HG02938 (cell line): ENCODE results near the gene TUBA3D.
"Not testable (repeated sequence)": the region's sequence is repeated elsewhere in the genome, so short reads cannot be mapped to it uniquely, and the experiment has no call there.

ENCODE experiments used
- ATAC-seq: cut with Tn5 transposase; IDR thresholded peaks from one replicate; pipeline ENCODE4 v1.9.1; 2021; ENCODE audit warnings: mild to moderate bottlenecking, moderate library complexity; ENCODE audit not compliant: unreplicated experiment

TUBA3D gene

DNA sequence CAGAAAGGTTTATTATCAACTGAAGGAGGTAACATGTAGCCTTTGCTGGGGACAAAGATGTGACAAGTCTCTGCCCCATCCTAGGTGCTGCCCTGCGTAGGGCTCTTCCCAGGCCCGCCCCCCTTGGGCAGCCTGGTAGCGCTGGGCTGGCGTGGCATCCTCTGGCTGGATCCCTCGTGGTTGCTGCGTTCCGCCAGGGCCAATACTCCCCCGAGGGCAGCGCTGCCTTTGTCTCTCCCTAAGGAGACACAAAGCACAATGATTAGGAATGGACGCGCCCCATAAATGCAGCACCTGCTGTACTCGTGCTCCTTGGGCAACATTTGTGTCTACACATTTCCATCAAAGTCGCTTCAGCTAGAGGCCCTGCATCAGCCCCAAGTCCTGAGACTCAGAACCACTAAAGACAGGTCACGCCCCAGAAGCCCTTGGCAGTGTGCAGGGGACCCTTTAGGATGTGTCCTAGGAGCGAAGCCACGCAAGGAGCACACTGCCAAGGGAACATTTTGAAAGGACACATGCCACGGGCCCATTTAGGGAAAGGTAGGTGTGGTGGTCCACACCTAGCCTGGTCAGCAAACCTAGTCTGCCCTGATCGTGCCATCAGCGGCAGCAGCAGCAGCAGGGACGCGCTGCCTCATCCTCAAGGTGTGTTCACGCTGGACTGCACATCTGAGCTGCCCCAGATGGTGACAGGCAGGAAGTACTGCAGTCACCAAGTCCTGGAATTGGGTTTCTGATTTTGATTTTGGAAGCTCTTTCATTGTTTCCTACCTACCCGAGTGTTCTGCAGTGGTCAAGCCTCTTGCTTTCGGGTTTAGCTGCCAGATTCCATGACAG is 8.3 kb downstream of the TUBA3D start:
- not testable (repeated sequence) for ATAC-seq

DNA sequence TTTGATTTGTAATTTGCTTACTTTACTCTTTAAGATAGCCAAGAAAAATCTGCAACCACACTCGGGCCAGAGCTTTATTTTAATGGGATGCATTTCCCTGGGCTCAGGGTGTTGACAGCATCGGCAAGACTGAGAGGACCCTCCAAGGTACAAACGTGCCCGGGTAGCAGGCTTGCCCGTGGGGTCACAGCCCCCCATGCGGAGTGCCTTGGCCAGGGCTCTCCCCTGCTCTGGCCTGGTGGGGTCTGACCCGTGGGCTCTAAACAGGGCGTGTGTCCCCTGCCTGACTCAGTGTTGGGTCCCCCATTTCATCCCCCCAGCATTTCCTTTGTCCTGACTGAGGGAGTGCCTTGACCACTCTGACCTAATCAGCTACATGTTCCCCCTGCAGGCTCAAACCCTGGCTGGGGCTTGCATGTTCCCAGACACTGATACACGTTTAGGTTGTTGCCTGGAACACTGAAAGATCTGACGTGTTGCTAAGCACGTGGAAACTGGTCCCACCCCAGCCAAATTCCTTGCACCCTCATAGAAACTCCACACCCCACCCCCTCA is 9.1 kb downstream of the TUBA3D start:
- not testable (repeated sequence) for ATAC-seq

DNA sequence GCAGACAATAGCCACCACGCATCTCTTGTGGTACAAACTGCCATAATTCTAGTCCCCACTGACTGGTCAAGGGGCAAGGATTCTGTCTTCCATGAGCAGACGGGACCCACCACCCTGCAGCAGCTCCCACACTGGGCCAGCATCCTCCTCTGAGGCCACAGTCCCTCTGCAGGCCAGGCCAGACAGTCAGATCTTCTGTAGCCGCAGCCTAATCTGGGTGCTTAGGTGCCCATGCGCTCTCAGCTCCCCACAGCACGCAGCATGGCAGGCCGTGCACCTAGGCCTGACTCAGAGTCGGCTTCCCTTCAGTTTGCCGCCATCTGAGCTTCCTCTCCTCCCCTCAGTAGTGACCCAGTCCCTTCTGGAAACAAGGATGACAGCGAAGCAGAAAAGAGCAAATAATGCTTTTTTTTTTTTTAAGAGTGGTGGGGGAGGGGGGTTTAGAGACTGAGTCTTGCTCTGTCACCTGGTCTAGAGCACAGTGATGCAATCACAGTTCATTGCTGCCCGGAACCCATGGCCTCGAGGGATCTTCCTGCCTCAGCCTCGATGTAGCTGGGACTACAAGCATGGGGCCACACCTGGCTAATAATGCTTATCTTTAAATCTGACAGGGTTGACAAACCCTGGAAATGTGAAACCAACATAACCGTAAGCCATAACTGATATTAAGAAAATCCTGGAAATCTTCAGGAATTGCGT is 10.4 kb downstream of the TUBA3D start:
- not testable (repeated sequence) for ATAC-seq

DNA sequence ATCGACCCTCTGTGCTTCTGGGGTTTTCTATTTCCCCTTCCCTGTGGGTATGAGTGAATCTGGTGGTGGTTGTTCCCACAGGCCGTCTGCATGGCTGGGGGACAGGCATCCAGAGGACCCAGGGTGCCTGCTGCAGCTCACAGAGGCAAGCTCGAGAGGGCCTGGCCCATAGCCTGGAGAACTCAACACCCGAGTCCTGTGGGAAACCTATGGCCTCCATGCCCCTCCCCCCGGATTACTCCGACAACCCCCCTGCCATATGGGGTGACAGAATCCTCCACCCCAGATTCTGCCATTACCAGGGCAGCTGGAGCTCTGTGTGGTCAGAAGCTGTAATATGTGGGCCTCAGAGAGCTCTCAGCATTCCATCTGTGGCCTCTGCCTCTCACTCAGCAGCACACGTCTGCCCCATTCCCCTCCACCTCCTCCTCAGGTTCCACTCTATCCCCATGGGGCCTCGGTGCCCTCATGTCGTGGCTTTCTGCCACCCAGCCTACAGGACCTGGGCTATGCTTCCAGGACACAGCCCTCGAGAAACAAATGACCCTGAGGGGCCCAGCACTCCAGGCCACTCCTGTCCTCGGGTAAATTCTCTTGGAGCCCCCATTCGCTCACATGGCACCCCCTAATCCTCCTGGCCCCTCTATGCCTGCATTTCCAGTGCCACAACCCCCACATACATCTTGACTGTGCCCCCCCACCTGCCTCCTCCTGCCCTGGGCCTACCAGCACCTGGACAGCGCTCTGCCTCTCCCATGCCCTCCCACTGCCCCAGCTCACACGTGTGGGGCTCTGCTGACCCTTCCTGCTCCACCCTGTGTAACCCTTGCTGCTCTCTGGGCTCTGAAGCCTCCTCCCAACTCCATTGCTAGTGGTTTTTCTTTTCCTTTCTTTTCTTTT is 12.6 kb downstream of the TUBA3D start:
- no peak for ATAC-seq

DNA sequence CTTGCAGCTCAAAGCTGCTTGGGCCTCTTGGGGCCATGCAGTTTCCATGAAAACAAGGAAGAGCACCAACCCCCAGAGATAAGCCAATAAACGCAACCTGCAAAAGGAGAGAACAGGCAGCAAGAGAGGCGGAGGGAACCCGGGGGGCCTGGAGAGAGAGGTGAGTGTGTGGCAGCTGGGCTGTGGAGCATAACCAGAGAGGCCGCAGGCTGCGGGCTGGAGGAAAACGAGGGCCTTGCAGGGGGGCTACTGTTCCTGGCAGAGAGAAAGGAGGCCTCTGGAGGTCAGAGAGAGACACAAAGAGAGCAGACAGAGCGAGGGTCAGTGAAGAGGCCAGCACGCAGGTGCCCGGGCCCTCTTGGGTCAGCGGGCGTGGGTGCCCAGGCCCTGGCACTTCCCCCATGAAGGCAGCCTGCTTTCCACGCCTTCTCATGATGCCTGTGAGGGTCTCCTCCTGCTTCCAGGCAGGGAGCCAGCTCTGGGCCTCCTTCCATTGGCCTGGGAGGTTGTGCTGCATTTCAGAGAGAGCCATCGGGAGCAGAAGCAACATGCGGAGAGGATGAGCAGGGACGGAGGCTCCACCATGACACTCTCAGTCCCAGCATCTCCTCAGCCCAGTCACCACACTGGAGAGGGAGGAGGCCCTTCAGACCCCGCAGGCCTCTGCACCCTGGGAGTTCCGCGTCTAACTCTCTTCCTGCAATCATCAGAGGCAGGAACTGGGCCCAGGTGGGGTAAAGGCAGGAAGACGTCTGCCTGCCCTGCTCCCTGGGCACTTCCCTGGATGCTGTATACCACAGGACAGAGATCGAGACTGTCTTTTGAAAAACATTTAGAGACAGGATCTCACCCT is 14.9 kb downstream of the TUBA3D start:
- not testable (repeated sequence) for ATAC-seq

DNA sequence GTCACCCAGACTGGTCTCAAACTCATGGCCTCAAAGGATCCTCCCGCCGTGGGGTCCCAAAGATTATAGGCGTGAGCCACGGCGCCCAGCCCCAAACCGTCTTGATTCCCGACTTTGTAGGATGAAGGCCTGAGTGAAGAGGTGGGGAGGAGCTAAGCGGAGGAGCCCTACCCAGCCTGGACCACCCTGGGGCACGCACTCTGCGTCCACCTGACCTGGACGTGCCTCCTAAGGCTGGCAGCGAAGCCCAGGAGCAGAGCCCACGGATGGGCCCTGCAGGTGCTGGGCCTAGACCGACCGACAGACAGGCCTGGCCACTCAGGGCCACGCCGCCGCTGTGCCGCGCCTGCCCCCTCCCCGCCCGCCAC is 15.5 kb downstream of the TUBA3D start:
- ATAC-seq = peak; percentile 3

DNA sequence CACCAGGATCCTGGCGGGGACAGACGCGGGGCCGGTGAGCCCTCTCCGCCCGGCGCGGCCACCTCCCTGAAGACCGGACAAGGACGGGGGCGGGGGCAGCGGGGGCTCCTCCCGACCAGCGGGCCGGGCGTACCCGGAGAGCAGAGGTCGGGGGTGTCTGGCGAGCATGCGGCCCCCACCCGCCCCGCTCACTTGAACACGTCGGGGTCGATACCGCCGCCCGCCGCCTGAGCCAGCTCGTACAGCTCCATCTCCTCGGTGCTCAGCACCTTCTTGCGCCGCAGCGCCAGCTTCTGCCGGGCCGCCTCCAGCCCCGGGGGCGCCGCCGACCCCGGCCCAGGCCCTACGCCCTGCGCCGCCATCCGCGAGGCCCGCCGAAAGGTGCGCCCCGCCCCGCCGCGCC is 16.1 kb downstream of the TUBA3D start, which contains the start of gene MZT2A:
Gene MZT2A, minus strand, starts transcription at position 383 of the 403 bp plus-strand sequence. Its CDS starts 21 bp downstream, at position 362.
- ATAC-seq = not testable (repeated sequence)

DNA sequence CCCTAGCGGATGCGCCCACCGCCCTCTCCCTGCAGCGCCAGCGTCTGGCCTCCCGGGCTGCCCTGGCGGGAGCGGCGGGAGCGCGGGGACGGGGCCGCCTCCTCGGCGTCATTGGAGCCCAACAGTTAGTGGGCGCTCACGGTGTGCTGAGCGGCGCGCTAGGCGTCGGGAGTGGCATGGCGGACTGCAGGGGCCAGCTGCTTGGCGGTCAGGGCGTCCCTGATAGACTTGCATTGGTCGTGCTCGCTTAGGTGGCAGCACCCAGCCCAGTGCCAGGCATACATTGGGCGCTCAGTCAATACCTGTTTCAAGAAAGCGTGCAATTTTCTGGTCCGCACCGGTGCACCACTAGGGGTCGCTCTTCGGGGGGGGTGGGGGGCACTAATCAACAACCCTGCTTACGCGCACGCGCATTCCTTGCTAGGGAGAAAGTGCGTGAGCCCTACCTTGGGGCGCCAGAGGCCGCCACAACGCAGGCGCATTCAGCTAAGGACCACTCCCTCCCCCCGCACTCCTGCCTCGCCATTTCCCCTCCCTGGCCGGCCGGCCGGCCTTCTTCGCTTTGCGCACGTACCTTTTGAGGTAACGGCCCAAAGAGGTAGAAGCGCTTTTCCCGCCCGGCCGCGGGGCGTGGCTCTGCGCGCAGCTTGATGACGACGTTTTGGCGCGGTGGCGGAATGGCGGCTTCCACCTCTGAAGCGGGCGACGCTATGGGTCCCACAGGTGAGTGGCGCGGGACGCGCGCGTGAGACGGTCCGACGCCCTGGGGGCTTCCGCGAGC is 16.7 kb downstream of the TUBA3D start:
- peak; percentile 70 for ATAC-seq

DNA sequence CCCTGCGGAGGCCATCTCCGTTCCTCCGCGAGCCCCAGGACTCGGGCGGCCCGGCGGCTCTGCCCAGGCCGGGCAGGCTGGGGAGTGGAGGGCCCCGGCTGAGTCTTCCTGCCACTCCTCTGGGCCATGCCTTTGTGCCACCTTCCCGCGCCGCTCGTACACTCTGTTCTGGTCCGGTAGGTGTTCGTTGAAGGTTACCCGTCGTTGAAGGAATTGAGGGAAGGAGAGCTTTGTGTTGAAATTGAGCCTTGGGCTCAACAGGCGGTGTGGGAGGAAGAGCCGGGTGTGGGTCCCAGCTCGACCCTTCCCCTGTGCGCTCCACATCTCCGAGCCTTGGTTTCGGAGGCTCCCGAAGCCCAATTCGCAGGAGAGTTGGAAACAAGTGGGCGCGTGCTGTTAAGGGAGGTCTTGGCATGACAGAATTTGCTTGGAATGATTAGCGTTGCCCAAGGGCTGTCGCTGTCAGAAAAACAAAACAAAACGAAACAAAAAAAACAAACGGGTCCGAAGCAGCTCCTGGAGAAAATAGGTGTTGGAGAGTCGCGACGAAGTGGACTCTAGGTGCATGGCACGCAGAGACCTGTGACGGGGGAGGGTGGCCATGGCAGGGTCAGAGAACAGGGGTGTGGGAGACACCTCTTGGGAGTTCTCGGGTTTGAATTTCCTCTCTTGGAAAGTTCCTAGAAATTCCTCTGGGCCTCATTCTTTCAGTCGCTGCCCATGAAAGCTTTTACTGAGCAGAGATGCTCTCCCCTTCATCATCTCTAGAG is 17.5 kb downstream of the TUBA3D start:
- peak; percentile 14 for ATAC-seq

DNA sequence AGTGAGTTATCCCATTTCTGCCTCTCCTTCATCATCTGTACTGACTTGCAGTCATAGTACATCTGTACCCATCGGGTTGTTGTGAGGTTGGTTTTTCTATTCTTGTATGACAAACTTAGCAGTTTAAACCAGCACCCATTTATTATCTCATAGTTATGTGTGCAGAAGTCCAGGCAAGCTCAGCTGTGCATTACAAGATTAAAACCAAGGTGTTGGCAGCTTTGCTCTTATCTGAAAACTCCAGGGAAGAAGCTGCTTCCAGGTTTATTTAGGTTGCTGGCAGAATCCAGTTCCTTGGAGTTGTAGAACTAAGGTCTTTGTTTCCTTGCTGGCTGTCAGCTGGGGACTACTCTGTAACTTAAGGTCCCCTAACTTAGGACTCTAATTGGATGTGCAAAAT is 19.6 kb downstream of the TUBA3D start:
- not testable (repeated sequence) for ATAC-seq

DNA sequence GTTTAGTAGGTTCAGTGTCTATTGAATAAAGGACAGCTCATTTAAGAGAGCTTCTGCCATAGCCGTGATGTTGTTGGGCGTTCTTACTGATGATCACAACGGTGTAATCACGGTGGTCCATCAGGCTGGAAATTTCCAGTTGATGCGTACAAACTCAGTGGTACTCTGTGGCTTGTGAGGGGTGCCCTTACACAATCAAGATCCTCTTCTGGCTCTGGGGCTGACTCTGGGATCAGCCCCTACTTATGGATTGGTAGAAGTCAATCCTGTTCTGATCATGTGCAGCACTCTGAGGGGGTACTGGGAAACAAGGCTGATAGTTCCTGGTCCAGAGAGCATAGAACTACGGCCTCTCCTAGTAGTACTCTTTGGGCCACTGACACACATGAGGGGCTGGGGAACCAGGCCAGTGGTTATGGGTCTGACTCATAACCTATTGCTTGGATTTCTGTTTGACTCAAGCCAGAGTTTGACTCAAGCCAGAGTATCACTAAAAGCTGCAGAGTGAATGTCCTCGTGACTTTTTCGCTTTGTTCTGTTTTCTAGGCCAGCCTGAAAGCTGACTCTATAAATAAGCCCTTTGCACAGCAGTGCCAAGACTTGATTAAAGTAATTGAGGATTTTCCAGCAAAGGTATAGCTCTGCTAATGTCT is 22.5 kb downstream of the TUBA3D start:
- ATAC-seq = peak; percentile 90

DNA sequence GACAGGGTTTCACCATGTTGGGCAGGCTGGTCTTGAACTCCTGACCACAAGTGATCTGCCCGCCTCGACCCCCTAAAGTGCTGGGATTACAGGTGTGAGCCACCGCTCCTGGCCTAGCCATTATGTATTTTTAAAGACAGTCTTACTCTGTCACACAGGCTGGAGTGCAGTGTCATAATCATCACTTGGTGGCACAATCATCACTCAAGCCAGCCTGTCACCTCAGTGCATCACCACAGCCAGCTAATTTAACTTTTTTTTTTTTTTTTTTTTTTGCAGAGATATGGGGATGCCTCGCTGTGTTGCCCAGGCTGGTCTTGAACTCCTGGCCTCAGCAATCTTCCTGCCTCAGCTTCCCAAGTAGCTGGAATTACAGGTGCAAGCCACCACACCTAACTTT is 27.7 kb downstream of the TUBA3D start:
- ATAC-seq = not testable (repeated sequence)

DNA sequence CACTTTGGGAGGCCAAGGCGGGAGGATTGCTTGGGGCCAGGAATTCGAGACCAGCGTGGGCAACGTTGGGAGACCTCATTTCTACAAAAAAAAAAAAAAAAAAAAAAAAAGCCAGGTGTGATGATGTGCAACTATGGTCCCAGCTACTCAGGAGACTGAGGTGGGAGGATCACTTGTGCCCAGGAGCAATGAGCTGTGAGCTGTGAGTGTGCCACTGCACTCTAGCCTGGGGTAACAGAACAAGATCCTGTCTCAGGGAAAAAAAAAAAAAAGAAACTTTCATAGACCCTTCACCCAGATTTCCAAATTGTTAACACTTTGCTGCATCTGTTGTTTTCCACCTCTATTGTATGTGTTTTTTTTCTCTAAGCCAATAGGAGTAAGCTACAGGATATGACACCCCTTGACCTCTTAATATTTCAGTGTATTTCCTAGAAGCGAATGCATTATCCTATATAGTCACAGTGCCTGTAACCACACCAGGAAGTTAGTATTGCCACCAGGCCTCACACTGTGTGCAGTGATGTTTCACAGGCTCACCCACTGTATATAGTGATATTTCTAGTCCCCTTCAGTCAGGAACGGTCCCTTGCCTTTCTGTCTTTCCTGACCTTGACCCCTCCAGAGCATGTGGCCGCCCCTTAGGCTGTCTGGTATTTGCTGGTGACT is 28.3 kb downstream of the TUBA3D start:
- not testable (repeated sequence) for ATAC-seq

DNA sequence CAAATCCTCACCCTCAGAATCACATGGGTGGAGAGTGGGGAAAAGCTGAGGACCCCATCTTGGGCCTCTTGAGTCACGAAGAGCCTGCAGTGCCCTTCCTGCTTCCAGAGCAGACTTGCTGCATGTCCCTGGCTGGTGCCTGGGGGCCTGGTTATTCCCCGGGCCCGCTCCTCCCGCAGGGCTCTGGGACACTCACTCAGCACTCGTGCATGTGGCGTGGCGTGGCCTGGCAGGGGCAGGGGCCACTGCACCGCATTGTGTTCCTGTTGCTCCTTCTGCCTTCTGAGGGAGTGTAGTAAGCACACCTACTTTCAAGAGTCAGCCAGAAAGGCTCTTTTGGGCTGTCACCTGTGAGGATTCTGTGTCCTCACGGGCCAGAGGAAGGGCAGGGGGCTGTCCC is 33.7 kb downstream of the TUBA3D start:
- no peak for ATAC-seq

DNA sequence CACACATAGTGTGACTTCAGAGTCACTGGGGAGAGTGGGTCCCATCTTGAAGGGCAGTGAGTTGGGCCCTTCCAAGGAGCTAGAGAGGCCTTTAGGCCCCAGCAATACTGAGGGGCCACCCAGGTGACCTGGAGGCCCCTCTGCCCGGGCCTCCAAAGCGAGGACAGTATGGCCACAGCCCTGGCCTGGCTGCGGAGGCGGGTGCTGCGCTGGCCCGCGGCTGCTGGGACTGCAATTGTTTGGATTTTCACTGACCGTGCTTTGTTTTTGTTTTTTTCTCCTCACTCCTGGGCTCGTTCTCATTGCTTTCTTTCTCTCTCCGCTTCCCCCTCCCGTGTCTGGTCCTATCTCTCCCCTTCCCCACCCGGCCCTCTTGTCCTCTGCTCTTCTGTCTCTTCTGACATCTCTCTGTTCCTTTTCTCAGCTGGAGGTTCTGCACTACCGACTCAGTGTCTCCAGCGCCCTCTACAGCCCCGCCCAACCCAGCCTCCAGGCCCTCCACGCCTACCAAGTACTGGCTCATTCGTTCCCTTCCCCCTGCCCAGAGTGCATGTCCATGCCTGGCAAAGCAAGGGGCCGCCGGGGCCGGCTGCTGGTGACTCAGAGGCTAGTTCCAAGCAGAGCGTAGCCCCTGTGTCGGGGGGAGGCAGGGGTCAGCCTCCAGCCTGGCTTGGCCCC is 35.5 kb downstream of the TUBA3D start:
- ATAC-seq = not testable (repeated sequence)

DNA sequence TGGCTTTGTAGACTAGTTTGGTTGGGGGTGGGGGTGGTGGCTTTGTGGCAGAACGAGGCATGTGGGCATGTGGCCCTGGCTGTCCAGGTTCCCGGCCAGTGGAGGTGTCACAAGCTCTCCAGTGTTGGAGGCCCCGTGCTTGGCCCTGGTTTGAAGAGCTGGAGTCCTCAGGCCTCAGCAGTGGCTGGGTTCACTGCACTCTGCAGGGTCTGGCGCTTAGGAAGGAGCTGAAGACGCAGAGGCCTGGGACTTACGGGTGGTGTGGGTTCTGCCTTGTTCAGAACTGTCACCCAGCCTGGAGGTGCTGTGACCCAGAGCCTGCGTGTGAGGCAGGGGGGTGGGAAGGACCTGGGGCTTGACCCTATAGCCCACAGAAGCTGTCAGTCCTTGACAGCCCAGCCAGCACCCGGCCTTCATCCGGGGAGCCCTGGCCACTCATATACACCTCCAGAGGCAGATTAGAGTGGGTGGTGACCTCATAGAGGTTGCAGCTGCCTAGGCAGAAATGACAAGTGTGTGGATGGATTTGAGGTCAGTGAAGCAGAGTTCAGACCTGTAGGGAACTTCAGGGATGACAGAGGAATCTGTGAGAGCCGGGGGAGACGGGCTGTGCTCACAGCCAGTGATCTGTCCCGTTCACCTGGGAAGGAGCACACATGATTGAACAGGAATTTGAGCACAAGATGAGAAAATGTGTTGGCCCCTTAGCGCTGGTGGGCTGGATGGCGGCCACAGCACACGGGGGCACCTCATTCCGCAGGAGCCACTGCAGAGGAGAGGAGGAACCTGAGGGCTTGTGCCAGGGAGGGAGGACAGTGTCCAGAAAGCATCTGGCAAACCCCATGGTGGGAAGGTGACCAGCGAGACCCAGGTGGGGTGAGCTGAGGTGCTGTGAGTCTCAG is 36.3 kb downstream of the TUBA3D start:
- ATAC-seq = not testable (repeated sequence)
